ENCODE measurements around the gene RAB37. TPM values are rescaled to one million over a fixed set of nuclear protein-coding genes. Genes with fewer than 3 reads are reported as not detected.

The RAB37 gene
- polyA plus RNA-seq, 1 donor from 2014 or later = not detected

- Histone ChIP-seq H3K27ac (ENCODE audit: low read length) (no peak overlapping the region), H3F3A (ENCODE audit: insufficient read depth, low read length, poor library complexity, severe bottlenecking) (no peaks in the 10 kb centered on the region), H3K79me2 (replicated peaks; ENCODE audit: insufficient read depth, low read length) (no peaks in the 10 kb centered on the region)
Observed at GRCh38 chr17:74768069-74768762, 31.2 kb downstream of the RAB37 start.

GRCh38 chr17:74768763-74769114 lies 31.7 kb downstream of the RAB37 start:
- no peak overlapping the region for H2AFZ ChIP-seq (ENCODE audit: low read depth, low read length)
- peaks cover 7% of the 10 kb centered on the region for H3K36me3 ChIP-seq (ENCODE audit: insufficient read depth, low read length)
- H3F3A ChIP-seq (ENCODE audit: insufficient read depth, low read length, poor library complexity, severe bottlenecking) = no peaks in the 10 kb centered on the region
- no peak overlapping the region for H3K4me3 ChIP-seq (ENCODE audit: low read length)
- H3K79me2 ChIP-seq (replicated peaks; ENCODE audit: insufficient read depth, low read length) = no peaks in the 10 kb centered on the region
- no peaks in the 10 kb centered on the region for H3K9me2 ChIP-seq (ENCODE audit: insufficient read depth, low read length)
- no peak overlapping the region for H3K4me2 ChIP-seq (ENCODE audit: low read length)
- no peaks in the 10 kb centered on the region for H4K20me1 ChIP-seq (ENCODE audit: insufficient read depth)
- no peaks in the 10 kb centered on the region for H3K27me3 ChIP-seq (ENCODE audit: insufficient read depth, low read depth, low read length)
- no peak overlapping the region for H3K27ac ChIP-seq (ENCODE audit: low read length)
- no peak overlapping the region for H3K9ac ChIP-seq (ENCODE audit: low read length)
- no peaks in the 10 kb centered on the region for H3K9me3 ChIP-seq (ENCODE audit: low read length)
- TF ChIP-seq RAD21 (conservative IDR thresholded peaks at IDR 0.05) = no peak
- no peak for TF ChIP-seq POLR2AphosphoS5 (IDR thresholded peaks at IDR 0.05)
- no peak for TF ChIP-seq EP300 (conservative IDR thresholded peaks at IDR 0.05; ENCODE audit: poor library complexity, severe bottlenecking)
- no peak for TF ChIP-seq SMC3 (conservative IDR thresholded peaks at IDR 0.05; ENCODE audit: poor library complexity)
- TF ChIP-seq CTCF (IDR thresholded peaks at IDR 0.05; ENCODE audit: poor library complexity, severe bottlenecking) = no peak
- TF ChIP-seq TAF1 (IDR thresholded peaks at IDR 0.05; ENCODE audit: low read depth) = no peak
- no peak for TF ChIP-seq MXI1 (conservative IDR thresholded peaks at IDR 0.05; ENCODE audit: poor library complexity, severe bottlenecking)

More at GRCh38 chr17:74768069-74768762, 31.2 kb downstream of the RAB37 start:
- Histone ChIP-seq H3K36me3 (ENCODE audit: insufficient read depth, low read length) (peaks cover 7% of the 10 kb centered on the region), H3K9me2 (ENCODE audit: insufficient read depth, low read length) (no peaks in the 10 kb centered on the region), H3K4me3 (ENCODE audit: low read length) (no peak overlapping the region), H4K20me1 (ENCODE audit: insufficient read depth) (no peaks in the 10 kb centered on the region), H2AFZ (ENCODE audit: low read depth, low read length) (no peak overlapping the region), H3K27me3 (ENCODE audit: insufficient read depth, low read depth, low read length) (no peaks in the 10 kb centered on the region), H3K9ac (ENCODE audit: low read length) (no peak overlapping the region), H3K9me3 (ENCODE audit: low read length) (no peaks in the 10 kb centered on the region), H3K4me2 (ENCODE audit: low read length) (no peak overlapping the region)
- TF ChIP-seq EZH2 (IDR thresholded peaks at IDR 0.05; ENCODE audit: borderline replicate concordance, insufficient read depth, low read length, poor library complexity, severe bottlenecking) (no peak), TAF1 (IDR thresholded peaks at IDR 0.05; ENCODE audit: low read depth) (no peak), REST (IDR thresholded peaks at IDR 0.05; ENCODE audit: borderline replicate concordance) (no peak), EP300 (conservative IDR thresholded peaks at IDR 0.05; ENCODE audit: poor library complexity, severe bottlenecking) (no peak), POLR2AphosphoS5 (IDR thresholded peaks at IDR 0.05) (no peak), SMC3 (conservative IDR thresholded peaks at IDR 0.05; ENCODE audit: poor library complexity) (no peak), MXI1 (conservative IDR thresholded peaks at IDR 0.05; ENCODE audit: poor library complexity, severe bottlenecking) (no peak), CTCF (IDR thresholded peaks at IDR 0.05; ENCODE audit: poor library complexity, severe bottlenecking) (no peak), RAD21 (conservative IDR thresholded peaks at IDR 0.05) (no peak)
